A204.1 (cell line): ENCODE measurements around the gene AQP12B.
"Not testable (repeated sequence)": the region's sequence is repeated elsewhere in the genome, so short reads cannot be mapped to it uniquely, and the experiment has no call there.

Experiments used
- FAIRE-seq: peaks from 2 replicates; lab custom pipeline; 2012; peaks lifted over from hg19 to GRCh38; lab: Jason Lieb, UNC

Gene AQP12B, protein sequence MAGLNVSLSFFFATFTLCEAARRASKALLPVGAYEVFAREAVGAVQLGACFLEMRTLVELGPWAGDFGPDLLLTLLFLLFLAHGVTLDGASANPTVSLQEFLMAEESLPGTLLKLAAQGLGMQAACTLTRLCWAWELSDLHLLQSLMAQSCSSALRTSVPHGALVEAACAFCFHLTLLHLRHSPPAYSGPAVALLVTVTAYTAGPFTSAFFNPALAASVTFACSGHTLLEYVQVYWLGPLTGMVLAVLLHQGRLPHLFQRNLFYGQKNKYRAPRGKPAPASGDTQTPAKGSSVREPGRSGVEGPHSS

DNA sequence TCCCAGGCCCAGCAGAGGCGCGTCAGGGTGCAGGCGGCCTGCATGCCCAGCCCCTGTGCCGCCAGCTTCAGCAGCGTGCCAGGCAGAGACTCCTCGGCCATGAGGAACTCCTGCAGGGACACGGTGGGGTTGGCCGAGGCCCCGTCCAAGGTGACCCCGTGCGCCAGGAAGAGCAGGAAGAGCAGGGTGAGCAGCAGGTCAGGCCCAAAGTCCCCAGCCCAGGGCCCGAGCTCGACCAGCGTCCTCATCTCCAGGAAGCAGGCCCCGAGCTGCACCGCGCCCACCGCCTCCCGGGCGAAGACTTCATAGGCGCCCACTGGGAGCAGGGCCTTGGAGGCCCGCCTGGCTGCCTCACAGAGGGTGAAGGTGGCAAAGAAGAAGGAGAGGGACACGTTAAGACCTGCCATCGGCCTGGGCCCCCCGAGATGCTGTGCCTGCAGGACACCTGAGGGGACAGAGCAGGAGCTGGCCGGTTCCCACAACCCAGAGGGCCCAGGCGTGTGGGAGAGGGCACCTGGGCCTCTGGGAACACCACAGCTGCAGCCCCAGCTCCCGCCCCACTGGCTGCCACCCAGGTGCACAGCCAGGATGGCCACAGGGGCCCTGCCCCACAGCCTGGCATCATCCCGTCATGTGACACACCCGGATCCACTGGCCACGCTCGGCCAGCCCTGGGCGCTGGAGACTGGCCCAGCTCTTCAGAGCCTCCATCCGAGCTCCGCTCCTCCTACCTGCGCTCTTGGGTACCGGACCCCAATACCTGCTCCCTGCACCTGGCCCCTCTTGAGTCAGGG is at the start of gene AQP12B:
TSS of gene AQP12B (minus strand) at position 455 of the 794 bp plus-strand sequence. CDS start at position 407, 48 bp downstream.
- not testable (repeated sequence) for FAIRE-seq

DNA sequence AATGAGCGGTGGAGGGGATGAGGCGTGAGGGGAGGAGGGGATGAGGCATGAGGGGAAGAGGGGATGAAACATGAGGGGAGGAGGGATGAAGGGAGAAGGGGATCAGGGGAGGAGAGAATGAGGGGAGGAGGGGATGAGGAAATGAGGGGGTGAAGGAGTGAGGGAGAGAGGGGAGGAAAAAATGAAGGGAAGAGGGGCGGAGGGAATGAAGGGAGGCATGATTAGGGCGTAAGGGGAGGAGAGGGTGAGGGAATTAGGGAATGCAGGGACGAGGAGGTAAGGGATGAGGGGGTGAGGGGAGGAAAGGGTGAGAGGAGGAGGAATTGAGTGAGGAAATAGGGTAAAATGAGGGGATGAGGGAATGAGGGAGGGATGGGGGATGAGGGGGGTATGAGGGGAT is 49.5 kb upstream of the AQP12B start:
- no peak for FAIRE-seq

DNA sequence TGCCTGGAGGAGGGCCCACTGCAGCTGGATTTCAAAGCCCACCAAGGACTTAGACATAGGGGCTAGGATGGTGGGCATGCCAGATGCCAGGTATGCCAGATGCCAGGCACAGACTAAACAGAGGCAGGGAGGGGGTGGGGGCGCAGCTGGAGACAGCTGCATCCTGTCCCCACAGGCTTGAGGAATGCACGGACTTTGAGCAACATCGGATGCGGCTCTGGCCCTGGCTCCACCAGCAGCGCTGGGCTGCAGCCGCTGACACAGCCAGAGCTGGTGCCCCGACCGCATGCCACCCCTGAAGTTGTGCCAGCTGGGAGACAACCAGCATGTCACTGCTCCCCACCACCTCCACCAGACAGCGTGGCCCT is 48.5 kb upstream of the AQP12B start:
- FAIRE-seq: no peak

DNA sequence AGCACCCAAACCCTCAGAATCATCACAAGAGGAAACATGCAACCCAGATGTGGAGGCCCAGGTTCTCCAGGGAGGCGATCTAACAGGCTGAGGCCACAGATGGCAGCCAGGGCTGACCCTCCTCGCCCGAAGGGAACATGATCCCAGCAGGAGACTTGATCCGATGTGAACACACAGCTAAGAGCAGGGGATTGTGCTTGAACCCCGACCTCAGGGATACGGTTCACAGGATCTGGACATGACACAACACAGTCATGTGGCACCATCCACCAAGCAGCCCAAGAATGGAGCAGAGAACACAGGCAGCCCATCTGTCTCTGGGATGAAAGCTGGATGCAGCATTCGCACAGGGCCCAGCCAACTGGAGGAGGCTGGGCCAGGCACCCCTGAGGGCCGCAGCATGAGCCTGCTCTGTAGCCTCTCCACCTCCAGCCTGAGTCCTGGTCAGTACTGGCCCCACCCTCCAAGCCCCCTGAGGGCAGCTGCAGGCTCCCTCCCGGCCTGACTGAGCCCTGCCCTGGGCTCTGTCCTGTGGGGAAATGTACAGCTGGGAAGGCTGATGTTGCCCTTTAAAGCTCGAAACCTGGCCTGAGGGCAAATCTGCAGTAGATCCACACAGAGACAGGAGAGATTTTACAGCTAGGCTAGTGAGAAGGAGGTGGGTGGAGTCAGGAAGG is 48.0 kb upstream of the AQP12B start:
- no peak for FAIRE-seq

- no peak for FAIRE-seq
Observed at GRCh38 chr2:240728827-240729226, 46.1 kb upstream of the AQP12B start.

DNA sequence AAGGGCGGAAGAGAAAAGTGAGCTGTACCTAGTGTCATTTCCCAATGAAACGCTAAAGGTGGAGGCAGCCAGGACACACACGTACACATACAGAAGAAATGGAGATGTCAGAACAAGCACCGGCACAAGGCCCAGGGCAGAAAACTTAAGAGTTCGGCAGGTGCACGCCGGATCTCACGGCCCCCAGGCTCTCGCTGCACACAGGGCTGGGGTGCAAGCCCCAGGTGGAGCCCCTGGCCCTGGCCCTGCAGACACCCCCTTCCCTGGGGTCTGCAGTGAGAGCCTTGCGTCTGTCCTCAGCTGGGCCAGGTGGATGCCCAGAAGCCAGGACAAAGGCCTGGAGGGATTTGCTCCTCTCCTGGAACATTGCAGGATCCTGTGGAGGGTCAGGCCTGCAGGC is 45.7 kb upstream of the AQP12B start:
- no peak for FAIRE-seq

DNA sequence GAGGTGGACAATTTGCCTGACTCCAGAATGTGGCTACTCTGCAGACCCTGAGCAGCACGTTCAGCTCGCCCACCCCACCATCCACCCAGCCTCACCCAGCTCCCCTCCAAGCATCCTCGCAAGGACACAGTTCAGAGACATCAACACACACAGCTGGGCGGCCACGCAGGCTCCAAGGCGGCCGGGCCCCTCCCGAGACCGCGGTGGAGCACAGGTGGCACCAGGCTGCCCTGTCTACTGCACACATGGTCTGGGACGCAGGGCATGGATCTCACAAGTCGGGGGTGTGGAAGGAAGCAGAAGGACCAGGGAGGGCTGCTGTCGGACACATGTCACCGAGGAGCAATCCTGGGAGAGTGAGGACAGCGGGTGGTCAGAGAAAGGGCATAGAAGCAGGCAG is 45.2 kb upstream of the AQP12B start:
- FAIRE-seq: no peak

DNA sequence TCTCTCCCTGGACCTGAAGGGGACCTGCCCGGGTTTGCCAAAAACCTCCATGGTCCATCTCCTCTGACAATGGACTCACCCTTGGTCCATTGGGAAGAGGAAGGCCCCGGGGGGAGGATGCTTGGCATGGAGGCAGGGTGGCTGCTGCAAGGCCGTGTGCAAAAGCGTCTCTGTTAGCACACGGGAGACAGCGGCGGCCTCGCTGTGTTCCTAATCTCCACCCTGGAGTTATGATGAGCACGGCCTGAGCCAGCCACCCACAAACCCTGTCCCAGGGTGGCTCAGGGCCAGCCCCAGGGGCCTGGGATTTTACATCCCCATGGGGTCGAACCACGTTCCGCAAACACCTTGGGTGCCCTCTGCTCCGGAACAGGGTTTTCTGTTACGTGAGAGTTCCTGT is 44.8 kb upstream of the AQP12B start:
- no peak for FAIRE-seq

GRCh38 chr2:240726876-240727275 is 44.2 kb upstream of the AQP12B start:
- FAIRE-seq: no peak

GRCh38 chr2:240725671-240726070 is 43.0 kb upstream of the AQP12B start:
- FAIRE-seq: no peak

DNA sequence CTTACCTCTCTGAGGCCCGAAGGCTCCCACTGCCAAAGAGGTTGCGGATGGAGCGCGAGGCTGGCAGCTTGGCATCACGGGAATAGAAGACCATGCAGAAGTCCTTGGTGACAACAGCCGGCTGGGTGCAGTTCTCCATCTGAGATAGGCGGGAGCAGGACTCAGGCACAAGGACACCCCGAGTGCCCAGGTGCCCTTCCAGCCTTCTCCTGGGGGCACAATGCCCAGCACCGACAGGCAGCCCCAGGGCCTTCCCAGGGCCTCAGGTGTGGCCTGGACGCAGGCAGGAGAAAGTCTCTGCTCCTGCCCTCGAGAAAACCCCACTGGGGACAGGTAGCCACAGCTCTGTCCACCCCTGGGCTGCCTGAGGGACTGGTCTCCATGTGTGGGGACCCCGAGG is 42.6 kb upstream of the AQP12B start:
- FAIRE-seq: no peak

- FAIRE-seq: no peak
Observed at GRCh38 chr2:240724431-240724830, 41.7 kb upstream of the AQP12B start.

DNA sequence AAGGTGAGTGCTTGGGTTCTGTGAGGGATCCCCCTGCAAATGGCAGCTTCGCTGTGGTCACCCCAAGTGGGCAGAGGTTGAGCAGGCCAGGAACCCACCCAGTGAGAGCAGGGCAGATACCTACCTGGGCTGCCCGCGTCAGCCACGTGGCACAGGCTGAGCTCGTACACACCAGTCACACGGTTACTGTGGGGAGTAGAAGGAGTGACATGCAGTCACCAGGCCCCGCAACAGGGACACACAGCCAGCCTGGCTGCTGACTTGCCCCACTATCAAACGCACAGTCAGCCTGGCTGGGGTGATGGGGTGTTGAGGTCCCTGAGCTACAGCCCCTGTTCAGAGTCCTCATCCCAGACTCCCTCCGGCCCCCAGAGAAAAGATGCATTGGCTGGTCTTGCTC is 41.2 kb upstream of the AQP12B start:
- no peak for FAIRE-seq

DNA sequence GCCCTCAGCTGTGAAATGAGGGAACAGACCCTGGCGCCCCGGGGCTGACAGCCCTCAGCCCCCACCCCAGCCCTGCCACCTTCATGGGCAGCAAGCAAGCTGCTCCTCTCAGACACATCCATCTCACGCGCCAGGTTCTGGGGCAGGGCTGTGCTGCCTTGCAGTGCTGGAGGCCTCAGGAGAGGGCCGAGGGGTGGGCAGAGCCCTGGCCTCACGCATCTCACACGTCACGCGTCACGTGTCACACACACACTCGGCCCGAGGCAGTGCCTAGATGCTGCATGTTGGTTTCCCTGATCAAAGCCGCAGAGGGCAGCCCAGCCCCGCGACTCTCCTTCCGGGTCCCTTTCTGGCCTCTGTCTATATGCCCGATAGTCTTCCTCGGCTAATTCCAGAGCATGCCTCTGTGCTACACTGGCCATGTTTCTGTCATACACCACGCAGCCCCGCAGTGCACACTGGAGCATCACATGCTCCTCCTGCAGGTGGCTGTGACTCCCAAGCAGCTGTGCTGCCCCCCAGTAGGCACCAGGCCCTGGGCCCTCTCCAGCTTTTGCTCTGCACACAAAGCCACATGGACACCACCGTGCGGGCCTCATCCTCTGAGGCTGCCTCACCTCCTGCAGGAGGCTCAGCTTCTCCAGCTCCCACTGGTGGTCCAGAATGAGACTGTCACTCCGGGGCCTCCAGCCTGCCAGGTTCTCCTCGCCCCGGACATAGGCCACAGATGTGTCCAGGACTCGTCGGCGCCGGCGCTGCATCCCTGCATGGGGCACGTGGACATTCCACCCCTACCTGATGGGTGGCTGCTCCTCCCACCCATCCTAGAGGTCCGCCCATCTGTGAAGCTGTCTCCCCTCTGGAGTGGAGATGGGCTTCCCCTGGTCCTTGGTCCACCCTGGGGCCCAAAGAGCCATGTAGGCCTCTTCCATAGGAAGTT is 40.4 kb upstream of the AQP12B start:
- FAIRE-seq: no peak

DNA sequence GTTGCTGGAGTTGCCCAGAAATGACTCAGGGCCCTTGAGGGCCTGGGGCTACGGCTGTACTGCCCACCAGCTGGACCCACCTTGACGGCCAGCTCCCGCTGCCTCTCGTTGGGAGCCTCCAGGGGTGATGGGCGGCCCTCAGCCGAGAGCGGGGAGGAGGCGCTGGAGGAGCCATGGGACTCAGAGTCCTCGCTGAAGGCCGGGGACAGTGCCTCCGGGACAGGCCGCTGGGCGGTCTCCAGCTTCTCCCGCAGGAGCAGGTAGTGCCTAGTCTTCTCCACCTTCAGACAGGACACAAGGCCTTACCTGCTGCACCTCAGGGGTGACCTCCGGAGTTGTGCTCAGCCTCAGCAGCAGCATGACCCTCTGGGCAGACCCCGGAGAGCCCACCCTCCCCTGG is 39.7 kb upstream of the AQP12B start:
- FAIRE-seq: no peak

DNA sequence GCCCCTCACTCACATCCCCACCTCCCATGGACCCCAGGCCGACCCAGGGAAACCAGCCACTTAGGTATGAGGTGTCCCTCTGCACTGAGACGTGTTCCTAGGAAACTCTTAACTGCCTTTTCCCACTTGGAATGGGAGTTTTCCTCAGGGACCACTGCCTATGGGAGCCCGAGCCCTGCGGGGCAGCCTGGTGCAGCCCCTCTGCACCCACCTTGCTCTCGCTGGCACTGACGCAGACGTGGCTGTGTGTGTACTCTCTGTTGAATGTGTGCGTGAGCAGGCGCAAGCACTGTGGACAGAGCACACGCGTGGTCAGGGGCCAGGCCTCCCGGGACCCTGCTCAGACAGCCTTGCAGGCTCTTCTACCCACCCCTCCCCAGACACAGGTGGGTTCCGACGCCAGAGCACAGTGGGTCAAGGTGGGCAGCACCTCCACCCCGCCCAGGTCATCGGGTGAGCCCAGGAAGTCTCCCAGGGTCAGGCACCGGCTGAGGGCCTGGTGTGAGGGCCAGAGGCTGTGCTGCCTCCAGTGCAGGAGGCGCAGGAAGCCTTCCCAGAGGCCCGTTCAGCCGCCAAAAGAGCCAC is 39.0 kb upstream of the AQP12B start:
- FAIRE-seq: no peak

DNA sequence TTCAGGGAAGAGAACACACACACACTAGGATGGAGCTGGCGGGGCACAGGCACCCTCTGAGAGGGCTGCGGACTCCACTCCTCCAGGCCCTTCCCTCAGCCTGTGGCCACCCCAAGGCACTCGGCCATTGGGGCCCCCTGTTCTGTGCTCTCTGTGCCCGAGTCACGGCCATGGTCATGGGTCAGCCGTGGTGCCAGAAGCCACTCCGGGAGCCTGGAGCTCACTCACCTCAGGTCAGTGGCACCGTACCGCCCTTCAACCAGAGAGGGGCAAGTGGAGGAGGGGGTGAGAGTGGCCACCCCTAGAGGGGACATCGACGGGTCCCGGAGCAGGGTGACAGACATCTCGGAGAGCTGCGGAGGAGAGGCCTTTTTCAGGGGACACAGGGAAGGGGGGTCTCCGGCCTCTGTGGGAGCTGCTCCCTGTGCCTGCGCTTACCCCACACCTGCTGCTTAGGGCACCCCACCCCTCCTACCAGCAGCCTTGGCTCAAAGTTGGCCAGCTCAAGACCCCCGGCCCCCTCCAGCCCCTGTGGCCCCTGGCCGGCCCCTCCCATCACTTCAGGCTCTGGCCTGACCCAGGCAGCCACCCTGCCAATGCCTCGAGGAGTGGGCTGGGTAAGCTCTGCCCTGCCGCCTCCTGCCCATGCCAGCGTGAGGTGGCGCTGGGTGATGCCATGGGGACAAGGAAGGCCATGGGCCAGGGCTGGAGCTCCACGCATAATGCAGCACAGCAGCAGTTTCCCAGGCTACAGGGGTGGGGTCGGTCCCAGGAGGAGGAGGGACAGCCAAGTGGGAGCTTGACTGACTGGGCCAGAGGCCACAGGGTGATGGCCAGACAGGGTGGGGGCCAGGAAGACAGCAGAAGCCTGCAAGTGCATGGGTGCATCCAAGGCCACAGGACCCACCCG is 38.3 kb upstream of the AQP12B start:
- no peak for FAIRE-seq

- no peak for FAIRE-seq
Observed at GRCh38 chr2:240719676-240720545, 37.2 kb upstream of the AQP12B start.

GRCh38 chr2:240718896-240719490 is 36.3 kb upstream of the AQP12B start:
- no peak for FAIRE-seq
